Fibroblast of villous mesenchyme (primary cell): Measurements from ENCODE around the gene OR52B2. TPM values are rescaled to one million over a fixed set of nuclear protein-coding genes. Genes with fewer than 3 reads are reported as not detected.

Experiments
- DNase-seq: peaks from one replicate; pipeline ENCODE4 v3.0.0-alpha.2; 2010; ENCODE audit warnings: low read depth
- H3K4me3 ChIP-seq: 2 replicates; pipeline ENCODE4 v1.5.1; 2011; ENCODE audit warnings: low read depth, mild to moderate bottlenecking, low read length
- CTCF ChIP-seq: IDR thresholded peaks from 2 replicates; pipeline ENCODE4 v1.5.1; 2012; ENCODE audit warnings: low read depth, mild to moderate bottlenecking, low read length; ENCODE audit not compliant: insufficient read depth
- total RNA-seq: library from RNA; depleted of rRNA; stranded (reverse); fragments of >200 nt; gene quantifications from 2 replicates; pipeline ENCODE4 v1.2.3, GENCODE V29; 2012

Gene OR52B2
- total RNA-seq, 1 donor: not detected

GRCh38 chr11:6129011-6129410 is 41.1 kb downstream of the OR52B2 start:
- no peak overlapping the region for H3K4me3 ChIP-seq
- TF ChIP-seq CTCF: no peak
- DNase-seq: no peak

- no peak for TF ChIP-seq CTCF
- no peak overlapping the region for H3K4me3 ChIP-seq
- DNase-seq: no peak
Measured at GRCh38 chr11:6127881-6128280, 42.2 kb downstream of the OR52B2 start.

GRCh38 chr11:6124245-6124644 is 45.9 kb downstream of the OR52B2 start:
- DNase-seq: no peak
- TF ChIP-seq CTCF: no peak
- no peak overlapping the region for H3K4me3 ChIP-seq

Other genes with a start within 250 kb of the OR52B2 start
- not detected in 2 replicates for gene OR56A3, start 228.1 kb downstream of the OR52B2 start, total RNA-seq
- gene OR56A5, start 201.8 kb downstream of the OR52B2 start, total RNA-seq: not detected in 2 replicates
- gene OR52L1, start 183.3 kb downstream of the OR52B2 start, total RNA-seq: not detected in 2 replicates
- not detected in 2 replicates for gene OR56A4, start 163.4 kb downstream of the OR52B2 start, total RNA-seq
- under 0.01 TPM in 2 replicates for gene OR56A1, start 139.6 kb downstream of the OR52B2 start, total RNA-seq
- gene OR56B4, start 62.6 kb downstream of the OR52B2 start, total RNA-seq: not detected in 2 replicates
- gene OR52W1, start 28.9 kb upstream of the OR52B2 start, total RNA-seq: not detected in 2 replicates
- under 0.01 TPM in 1 of 2 replicates, not detected in the other for gene C11orf42, start 35.2 kb upstream of the OR52B2 start, total RNA-seq
- 13.5 and 15.1 TPM in 2 replicates for gene FHIP1B, start 64.3 kb upstream of the OR52B2 start, total RNA-seq
- gene CNGA4, start 68.8 kb upstream of the OR52B2 start, total RNA-seq: under 0.01 and 0.43 TPM in 2 replicates
- under 0.01 TPM in 1 of 2 replicates, not detected in the other for gene CCKBR, start 89.5 kb upstream of the OR52B2 start, total RNA-seq
- 142 and 374 TPM in 2 replicates for gene CAVIN3, start 150.2 kb upstream of the OR52B2 start, total RNA-seq
- 35.0 and 37.7 TPM in 2 replicates for gene SMPD1, start 220.1 kb upstream of the OR52B2 start, total RNA-seq
- gene APBB1, start 248.8 kb upstream of the OR52B2 start, total RNA-seq: 35.4 and 42.2 TPM in 2 replicates